ENCODE measurements around the gene RANBP10. TPM values are rescaled to one million over a fixed set of nuclear protein-coding genes. Genes with fewer than 3 reads are reported as not detected.

Gene RANBP10
- total RNA-seq, 1 donor from 2014 or later = 34.1 TPM

- H3K9me3 Mint-ChIP-seq (ENCODE audit: low read depth) = no peaks in the 10 kb centered on the region
Observed at GRCh38 chr16:67807148-67807682, 855 bp upstream of the RANBP10 start.

GRCh38 chr16:67805718-67806427 is 487 bp downstream of the RANBP10 start:
- Mint-ChIP-seq H3K4me3 (ENCODE audit: low read depth) (peak overlapping the region; percentile 94), H3K9me3 (ENCODE audit: low read depth) (no peaks in the 10 kb centered on the region), H3K27ac (peak overlapping the region; percentile 96), H3K36me3 (ENCODE audit: insufficient read depth) (peaks cover 6% of the 10 kb centered on the region), H3K4me1 (ENCODE audit: low read depth) (peaks cover 13% of the 10 kb centered on the region), H3K27me3 (no peaks in the 10 kb centered on the region)
- TF ChIP-seq, protein P1, sequence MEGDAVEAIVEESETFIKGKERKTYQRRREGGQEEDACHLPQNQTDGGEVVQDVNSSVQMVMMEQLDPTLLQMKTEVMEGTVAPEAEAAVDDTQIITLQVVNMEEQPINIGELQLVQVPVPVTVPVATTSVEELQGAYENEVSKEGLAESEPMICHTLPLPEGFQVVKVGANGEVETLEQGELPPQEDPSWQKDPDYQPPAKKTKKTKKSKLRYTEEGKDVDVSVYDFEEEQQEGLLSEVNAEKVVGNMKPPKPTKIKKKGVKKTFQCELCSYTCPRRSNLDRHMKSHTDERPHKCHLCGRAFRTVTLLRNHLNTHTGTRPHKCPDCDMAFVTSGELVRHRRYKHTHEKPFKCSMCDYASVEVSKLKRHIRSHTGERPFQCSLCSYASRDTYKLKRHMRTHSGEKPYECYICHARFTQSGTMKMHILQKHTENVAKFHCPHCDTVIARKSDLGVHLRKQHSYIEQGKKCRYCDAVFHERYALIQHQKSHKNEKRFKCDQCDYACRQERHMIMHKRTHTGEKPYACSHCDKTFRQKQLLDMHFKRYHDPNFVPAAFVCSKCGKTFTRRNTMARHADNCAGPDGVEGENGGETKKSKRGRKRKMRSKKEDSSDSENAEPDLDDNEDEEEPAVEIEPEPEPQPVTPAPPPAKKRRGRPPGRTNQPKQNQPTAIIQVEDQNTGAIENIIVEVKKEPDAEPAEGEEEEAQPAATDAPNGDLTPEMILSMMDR (IDR thresholded peaks at IDR 0.05; ENCODE audit: unreplicated experiment) = no peak
- DNase-seq (ENCODE audit: low spot score, unreplicated experiment) = no peak

More at GRCh38 chr16:67807148-67807682, 855 bp upstream of the RANBP10 start:
- Mint-ChIP-seq H3K4me1 (ENCODE audit: low read depth) (peaks cover 13% of the 10 kb centered on the region), H3K27ac (peak overlapping the region; percentile 96), H3K27me3 (no peaks in the 10 kb centered on the region), H3K36me3 (ENCODE audit: insufficient read depth) (peaks cover 6% of the 10 kb centered on the region), H3K4me3 (ENCODE audit: low read depth) (peak overlapping the region; percentile 94)
- TF ChIP-seq, protein P1 (IDR thresholded peaks at IDR 0.05; ENCODE audit: unreplicated experiment) = no peak
- no peak for DNase-seq (ENCODE audit: low spot score, unreplicated experiment)

GRCh38 chr16:67804853-67805542 is 1.4 kb downstream of the RANBP10 start:
- TF ChIP-seq, protein P1 (IDR thresholded peaks at IDR 0.05; ENCODE audit: unreplicated experiment) = no peak
- H3K4me3 Mint-ChIP-seq (ENCODE audit: low read depth) = peak overlapping the region; percentile 94
- no peaks in the 10 kb centered on the region for H3K9me3 Mint-ChIP-seq (ENCODE audit: low read depth)
- H3K4me1 Mint-ChIP-seq (ENCODE audit: low read depth) = peaks cover 13% of the 10 kb centered on the region
- peak overlapping the region; percentile 96 for H3K27ac Mint-ChIP-seq
- no peak for DNase-seq (ENCODE audit: low spot score, unreplicated experiment)
- no peaks in the 10 kb centered on the region for H3K27me3 Mint-ChIP-seq
- peaks cover 13% of the 10 kb centered on the region for H3K36me3 Mint-ChIP-seq (ENCODE audit: insufficient read depth)

DNA sequence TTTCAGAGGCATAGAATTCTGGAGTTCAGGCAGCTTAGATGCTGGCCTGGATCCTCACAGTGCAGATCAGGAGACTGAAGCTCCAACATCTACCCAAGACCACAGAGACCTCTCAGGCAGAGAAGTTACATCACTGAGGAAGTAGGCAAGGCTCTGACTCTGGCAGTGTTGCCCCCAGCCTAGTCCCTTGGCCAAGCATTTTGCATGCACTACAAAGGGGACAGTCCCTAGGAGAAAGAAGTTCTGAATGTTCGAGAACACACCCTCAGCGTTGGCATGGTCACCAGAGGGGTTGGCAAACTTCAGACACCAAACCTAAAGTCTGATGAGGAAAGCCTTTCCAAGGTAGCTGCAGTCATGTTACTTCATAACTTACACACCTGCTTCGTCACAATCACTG is 2.5 kb downstream of the RANBP10 start:
- Mint-ChIP-seq H3K27ac (peak overlapping the region; percentile 10), H3K4me3 (ENCODE audit: low read depth) (peak overlapping the region; percentile 7), H3K27me3 (no peaks in the 10 kb centered on the region), H3K4me1 (ENCODE audit: low read depth) (peaks cover 13% of the 10 kb centered on the region), H3K9me3 (ENCODE audit: low read depth) (no peaks in the 10 kb centered on the region), H3K36me3 (ENCODE audit: insufficient read depth) (peaks cover 17% of the 10 kb centered on the region)
- TF ChIP-seq, protein P1 (IDR thresholded peaks at IDR 0.05; ENCODE audit: unreplicated experiment) = no peak
- no peak for DNase-seq (ENCODE audit: low spot score, unreplicated experiment)

DNA sequence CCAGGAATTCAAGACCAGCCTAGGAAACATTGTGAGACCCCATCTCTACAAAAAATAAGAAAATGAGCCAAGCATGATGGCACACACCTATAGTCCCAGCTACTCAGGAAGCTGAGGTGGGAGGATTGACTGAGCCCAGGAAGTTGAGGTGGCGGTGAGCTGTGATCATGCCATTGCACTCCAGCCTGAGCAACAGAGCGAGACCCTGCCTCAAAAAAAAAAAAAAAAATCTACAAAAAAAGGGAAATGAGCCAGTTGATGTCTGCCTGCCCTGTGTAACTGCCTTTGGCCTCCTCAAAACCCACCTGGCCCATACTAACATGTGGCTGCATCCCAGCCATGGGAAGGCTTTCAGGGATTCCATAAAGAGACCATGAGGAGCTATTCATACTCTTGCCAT is 4.5 kb downstream of the RANBP10 start:
- Mint-ChIP-seq H3K4me1 (ENCODE audit: low read depth) (peaks cover 11% of the 10 kb centered on the region), H3K27me3 (no peaks in the 10 kb centered on the region), H3K27ac (no peak overlapping the region), H3K36me3 (ENCODE audit: insufficient read depth) (peaks cover 19% of the 10 kb centered on the region), H3K9me3 (ENCODE audit: low read depth) (no peaks in the 10 kb centered on the region), H3K4me3 (ENCODE audit: low read depth) (no peak overlapping the region)
- no peak for DNase-seq (ENCODE audit: low spot score, unreplicated experiment)
- TF ChIP-seq, protein P1 (IDR thresholded peaks at IDR 0.05; ENCODE audit: unreplicated experiment) = no peak
